Kidney epithelial cell (primary cell): ENCODE results near the gene HMX3. TPM values are rescaled to one million over a fixed set of nuclear protein-coding genes. Genes with fewer than 3 reads are reported as not detected.

Source experiments
- DNase-seq: peaks from one replicate; pipeline ENCODE4 v3.0.0-alpha.2; 2010; ENCODE audit warnings: low read depth
- H3K27me3 ChIP-seq: 2 replicates; pipeline ENCODE4 v1.6.0; 2011; ENCODE audit warnings: low read length; ENCODE audit not compliant: control insufficient read depth, insufficient read depth
- H3K36me3 ChIP-seq: 2 replicates; pipeline ENCODE4 v1.5.1; 2011; ENCODE audit warnings: low read length; ENCODE audit not compliant: control insufficient read depth, insufficient read depth
- H3K4me3 ChIP-seq: 2 replicates; pipeline ENCODE4 v1.5.1; 2011; ENCODE audit warnings: low read depth, mild to moderate bottlenecking, control low read depth, low read length
- CTCF ChIP-seq: IDR thresholded peaks from 2 replicates; pipeline ENCODE4 v1.5.1; 2011; ENCODE audit warnings: mild to moderate bottlenecking, moderate library complexity, low read length, control low read depth, inconsistent platforms; ENCODE audit not compliant: insufficient read depth, poor library complexity, severe bottlenecking
- total RNA-seq: library from RNA; depleted of rRNA; stranded (reverse); fragments of >200 nt; gene quantifications from 2 replicates; pipeline ENCODE4 v1.2.3, GENCODE V29; 2015

Gene HMX3
- total RNA-seq, 1 donor from 2014 or later: 0.08 TPM

- Histone ChIP-seq H3K27me3 (peaks cover 96% of the 10 kb centered on the region), H3K36me3 (no peaks in the 10 kb centered on the region), H3K4me3 (no peak overlapping the region)
- no peak for TF ChIP-seq CTCF
- DNase-seq: no peak
Observed at GRCh38 chr10:123136806-123137642, 1.3 kb downstream of the HMX3 start.

- TF ChIP-seq CTCF: no peak
- Histone ChIP-seq H3K36me3 (no peaks in the 10 kb centered on the region), H3K27me3 (peaks cover 95% of the 10 kb centered on the region), H3K4me3 (no peak overlapping the region)
- DNase-seq: no peak
Observed at GRCh38 chr10:123139165-123139520, 3.4 kb downstream of the HMX3 start.

GRCh38 chr10:123139521-123140163 is 3.9 kb downstream of the HMX3 start:
- no peak for DNase-seq
- no peak for TF ChIP-seq CTCF
- Histone ChIP-seq H3K4me3 (no peak overlapping the region), H3K36me3 (no peaks in the 10 kb centered on the region), H3K27me3 (peaks cover 95% of the 10 kb centered on the region)

GRCh38 chr10:123140164-123140982 is 4.6 kb downstream of the HMX3 start:
- no peak for DNase-seq
- Histone ChIP-seq H3K4me3 (no peak overlapping the region), H3K36me3 (no peaks in the 10 kb centered on the region), H3K27me3 (peaks cover 95% of the 10 kb centered on the region)
- TF ChIP-seq CTCF: no peak

- no peak for DNase-seq
- no peaks in the 10 kb centered on the region for H3K36me3 ChIP-seq
- H3K27me3 ChIP-seq: peaks cover 96% of the 10 kb centered on the region
- no peak for TF ChIP-seq CTCF
- H3K4me3 ChIP-seq: no peak overlapping the region
Observed at GRCh38 chr10:123140983-123141390, 5.2 kb downstream of the HMX3 start.
